SK-N-SH (cell line): ENCODE results near the gene RASGRF1. TPM values are rescaled to one million over a fixed set of nuclear protein-coding genes. Genes with fewer than 3 reads are reported as not detected.

Experiments
- CTCF ChIA-PET: fragments of 300-600, 350-600 bp; formaldehyde crosslinking; extraction: SDS; loops from one replicate; lab custom pipeline; 2021; lab: Yijun Ruan, JAX
- POLR2A ChIA-PET: fragments of 350-600 bp; sonication (Branson Sonifier 250); formaldehyde crosslinking; extraction: SDS; loops from one replicate; lab custom pipeline; 2020; ENCODE audit warnings: antibody characterized with exemption, inconsistent platforms; lab: Yijun Ruan, JAX
- DNase-seq: peaks from one replicate; pipeline ENCODE4 v3.0.0; 2012
- H2AFZ ChIP-seq: fragments of 200-600 bp; sonication (generic); 2 replicates; pipeline ENCODE4 v1.8.1; 2016; ENCODE audit warnings: antibody characterized with exemption, mild to moderate bottlenecking, low read depth
- H3F3A ChIP-seq: fragments of 200-600 bp; sonication (generic); replicated peaks from 2 replicates; pipeline ENCODE3; 2016; ENCODE audit warnings: antibody characterized with exemption, mild to moderate bottlenecking; ENCODE audit not compliant: insufficient read depth
- H3K27ac ChIP-seq, 2 experiments: fragments of 200-500 bp in 1 of 2; fragments of 200-600 bp in 1 of 2; sonication (Bioruptor generic) in 1 of 2; sonication (generic), shearing (Covaris generic) in 1 of 2; 2 replicates each; pipeline versions ENCODE4 v1.5.1 to v1.6.1; 2014 to 2016; ENCODE audit warnings: low read depth in 2 of 2, inconsistent platforms in 1 of 2, low read length in 1 of 2, mild to moderate bottlenecking in 1 of 2, mixed read lengths in 1 of 2
- H3K27me3 ChIP-seq: fragments of 200-600 bp; sonication (generic), shearing (Covaris generic); 2 replicates; pipeline ENCODE4 v1.6.1; 2016; ENCODE audit warnings: mixed run types; ENCODE audit not compliant: insufficient read depth
- H3K36me3 ChIP-seq, 2 experiments: fragments of 200-500 bp in 1 of 2; fragments of 200-600 bp in 1 of 2; sonication (Bioruptor generic) in 1 of 2; sonication (generic) in 1 of 2; replicated peaks in 1 of 2; 2 replicates each; pipeline versions ENCODE3 to v1.5.1; 2014 to 2016; ENCODE audit warnings: low read length in 1 of 2, mild to moderate bottlenecking in 1 of 2; ENCODE audit not compliant: insufficient read depth in 2 of 2, control insufficient read depth in 1 of 2
- H3K4me1 ChIP-seq, 2 experiments: fragments of 200-500 bp in 1 of 2; fragments of 200-600 bp in 1 of 2; sonication (Bioruptor generic) in 1 of 2; sonication (generic), shearing (Covaris generic) in 1 of 2; 2 replicates each; pipeline versions ENCODE4 v1.5.1 to v1.6.1; 2014 to 2016; ENCODE audit warnings: low read depth in 1 of 2, low read length in 1 of 2, mixed run types in 1 of 2; ENCODE audit not compliant: insufficient read depth in 2 of 2, control insufficient read depth in 1 of 2
- H3K4me2 ChIP-seq: fragments of 200-600 bp; sonication (generic), shearing (Covaris generic); 2 replicates; pipeline ENCODE4 v1.6.1; 2017; ENCODE audit warnings: mixed run types
- H3K4me3 ChIP-seq, 2 experiments: fragments of 200-500 bp in 1 of 2; fragments of 200-600 bp in 1 of 2; sonication (Bioruptor generic) in 1 of 2; sonication (generic), shearing (Covaris generic) in 1 of 2; 2 replicates each; pipeline versions ENCODE4 v1.5.1 to v1.8.1; 2014 to 2016; ENCODE audit warnings: low read depth in 2 of 2, inconsistent platforms in 1 of 2, low read length in 1 of 2, mild to moderate bottlenecking in 1 of 2, mixed read lengths in 1 of 2, moderate library complexity in 1 of 2
- H3K79me2 ChIP-seq: fragments of 200-600 bp; sonication (generic); 2 replicates; pipeline ENCODE4 v1.8.1; 2017; ENCODE audit warnings: mild to moderate bottlenecking; ENCODE audit not compliant: insufficient read depth
- H3K9ac ChIP-seq: fragments of 200-600 bp; sonication (generic); 2 replicates; pipeline ENCODE4 v1.6.1; 2017; ENCODE audit warnings: mixed run types
- H3K9me2 ChIP-seq: fragments of 200-600 bp; sonication (generic); 2 replicates; pipeline ENCODE4 v1.6.1; 2017; ENCODE audit warnings: mixed run types
- H3K9me3 ChIP-seq: fragments of 200-600 bp; sonication (generic); 2 replicates; pipeline ENCODE4 v1.6.1; 2017; ENCODE audit warnings: mixed run types, mild to moderate bottlenecking, moderate library complexity
- H4K20me1 ChIP-seq: fragments of 200-600 bp; sonication (generic); 2 replicates; pipeline ENCODE4 v1.6.1; 2017; ENCODE audit warnings: mild to moderate bottlenecking, mixed run types; ENCODE audit not compliant: insufficient read depth
- CHD2 ChIP-seq: fragments of 150-350 bp; IDR thresholded peaks from 2 replicates; pipeline ENCODE4 v1.6.1; 2018; ENCODE audit warnings: low read length; ENCODE audit not compliant: partially characterized antibody
- ELF1 ChIP-seq: IDR thresholded peaks from 2 replicates; pipeline ENCODE4 v1.4.0; 2012
- FOXM1 ChIP-seq: IDR thresholded peaks from 2 replicates; pipeline ENCODE4 v1.4.0; 2012; ENCODE audit warnings: low read depth, mild to moderate bottlenecking
- GABPA ChIP-seq: IDR thresholded peaks from 2 replicates; pipeline ENCODE4 v1.4.0; 2012; ENCODE audit warnings: low read depth, mild to moderate bottlenecking
- GATA2 ChIP-seq: sonication (generic); formaldehyde crosslinking; IDR thresholded peaks from 2 replicates; pipeline ENCODE4 v1.5.0; 2020; ENCODE audit warnings: mild to moderate bottlenecking, missing genetic modification reagents
- JUND ChIP-seq: IDR thresholded peaks from 2 replicates; pipeline ENCODE4 v1.4.0; 2012
- PBX3 ChIP-seq: IDR thresholded peaks from 2 replicates; pipeline ENCODE4; 2012
- POLR2AphosphoS5 ChIP-seq: IDR thresholded peaks from 2 replicates; pipeline ENCODE4 v1.6.1; 2012; ENCODE audit warnings: low read depth, low read length
- RAD21 ChIP-seq: IDR thresholded peaks from 2 replicates; pipeline ENCODE4 v1.6.1; 2012; ENCODE audit warnings: mild to moderate bottlenecking, low read length
- REST ChIP-seq: IDR thresholded peaks from 2 replicates; pipeline ENCODE4 v1.6.1; 2012; ENCODE audit warnings: mild to moderate bottlenecking, low read depth, low read length, moderate library complexity
- RFX5 ChIP-seq: IDR thresholded peaks from 2 replicates; pipeline ENCODE4 v1.6.1; 2012; ENCODE audit warnings: mild to moderate bottlenecking, improper control_type of control experiment, low read length
- RXRA ChIP-seq: IDR thresholded peaks from 2 replicates; pipeline ENCODE4 v1.4.0; 2012; ENCODE audit warnings: low read depth, mild to moderate bottlenecking, borderline replicate concordance
- SMC3 ChIP-seq: IDR thresholded peaks from 2 replicates; pipeline ENCODE4 v1.6.1; 2012; ENCODE audit warnings: low read depth, low read length, improper control_type of control experiment
- TAF1 ChIP-seq: IDR thresholded peaks from 2 replicates; pipeline ENCODE4 v1.6.1; 2012; ENCODE audit warnings: low read depth, mild to moderate bottlenecking, low read length, moderate library complexity, borderline replicate concordance
- USF1 ChIP-seq: IDR thresholded peaks from 2 replicates; pipeline ENCODE4 v1.4.0; 2012; ENCODE audit warnings: low read depth, borderline replicate concordance
- WGBS: methylation state at CpG from one replicate; pipeline ENCODE4 v1.1.6; 2017; ENCODE audit warnings: low lambda C conversion rate; 5-methylcytosine and 5-hydroxymethylcytosine counted together
- polyA plus RNA-seq, 3 experiments: library from polyadenylated mRNA; depleted of rRNA; stranded (reverse); fragments of >200 nt; gene quantifications; 2 replicates each; pipeline ENCODE4 v1.2.3, GENCODE V29; 2012
- TF ChIP-seq, protein P1 (sequence below): fragments of 150-350 bp; IDR thresholded peaks from 2 replicates; pipeline ENCODE4 v1.6.1; 2016; ENCODE audit warnings: mild to moderate bottlenecking, low read depth, low read length
- TF ChIP-seq, protein P2 (sequence below): IDR thresholded peaks from 2 replicates; pipeline ENCODE4 v1.4.0; 2012; ENCODE audit warnings: low read depth, borderline replicate concordance
- TF ChIP-seq, protein P3 (sequence below): IDR thresholded peaks from 2 replicates; pipeline ENCODE4 v1.4.0; 2012; ENCODE audit warnings: low read depth
- TF ChIP-seq, protein P4 (sequence below): fragments of 200-600 bp; sonication (generic); IDR thresholded peaks from 2 replicates; pipeline ENCODE4 v1.6.1; 2017; ENCODE audit warnings: antibody characterized with exemption, mild to moderate bottlenecking, moderate library complexity

The RASGRF1 gene
- polyA plus RNA-seq, 1 of the 3 experiments (the other 2 are of a cell fraction) = 0.10 TPM

- Histone ChIP-seq H2AFZ (no peak overlapping the region), H3K27me3 (peaks cover 11% of the 10 kb centered on the region), H3F3A (no peaks in the 10 kb centered on the region), H3K79me2 (no peaks in the 10 kb centered on the region), H3K4me2 (no peak overlapping the region), H3K36me3 (no peaks in the 10 kb centered on the region), H3K9ac (no peak overlapping the region), H3K4me1 (peaks cover 8 to 13% of the 10 kb centered on the region in 2 experiments; a peak in 2 of 4 replicates), H4K20me1 (no peaks in the 10 kb centered on the region), H3K27ac (no peak overlapping the region), H3K9me3 (no peaks in the 10 kb centered on the region), H3K9me2 (no peaks in the 10 kb centered on the region), H3K4me3 (no peak overlapping the region)
- DNase-seq = no peak
- ChIA-PET CTCF (interaction anchor here (3.2 kb wide), 1 partner anchor 20 kb away, joined by 12 read pairs; no protein-coding TSS in a partner anchor), POLR2A (no interaction called here)
- TF ChIP-seq CHD2 (no peak), POLR2AphosphoS5 (no peak), SMC3 (no peak), RXRA (no peak), FOXM1 (no peak), GABPA (no peak), RFX5 (no peak), PBX3 (no peak), USF1 (no peak), TAF1 (no peak), JUND (no peak), REST (no peak), RAD21 (no peak), GATA2 (CRISPR knock-in tag) (no peak), ELF1 (no peak)
- TF ChIP-seq, protein P1, sequence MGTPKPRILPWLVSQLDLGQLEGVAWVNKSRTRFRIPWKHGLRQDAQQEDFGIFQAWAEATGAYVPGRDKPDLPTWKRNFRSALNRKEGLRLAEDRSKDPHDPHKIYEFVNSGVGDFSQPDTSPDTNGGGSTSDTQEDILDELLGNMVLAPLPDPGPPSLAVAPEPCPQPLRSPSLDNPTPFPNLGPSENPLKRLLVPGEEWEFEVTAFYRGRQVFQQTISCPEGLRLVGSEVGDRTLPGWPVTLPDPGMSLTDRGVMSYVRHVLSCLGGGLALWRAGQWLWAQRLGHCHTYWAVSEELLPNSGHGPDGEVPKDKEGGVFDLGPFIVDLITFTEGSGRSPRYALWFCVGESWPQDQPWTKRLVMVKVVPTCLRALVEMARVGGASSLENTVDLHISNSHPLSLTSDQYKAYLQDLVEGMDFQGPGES = no peak
- TF ChIP-seq, protein P2, sequence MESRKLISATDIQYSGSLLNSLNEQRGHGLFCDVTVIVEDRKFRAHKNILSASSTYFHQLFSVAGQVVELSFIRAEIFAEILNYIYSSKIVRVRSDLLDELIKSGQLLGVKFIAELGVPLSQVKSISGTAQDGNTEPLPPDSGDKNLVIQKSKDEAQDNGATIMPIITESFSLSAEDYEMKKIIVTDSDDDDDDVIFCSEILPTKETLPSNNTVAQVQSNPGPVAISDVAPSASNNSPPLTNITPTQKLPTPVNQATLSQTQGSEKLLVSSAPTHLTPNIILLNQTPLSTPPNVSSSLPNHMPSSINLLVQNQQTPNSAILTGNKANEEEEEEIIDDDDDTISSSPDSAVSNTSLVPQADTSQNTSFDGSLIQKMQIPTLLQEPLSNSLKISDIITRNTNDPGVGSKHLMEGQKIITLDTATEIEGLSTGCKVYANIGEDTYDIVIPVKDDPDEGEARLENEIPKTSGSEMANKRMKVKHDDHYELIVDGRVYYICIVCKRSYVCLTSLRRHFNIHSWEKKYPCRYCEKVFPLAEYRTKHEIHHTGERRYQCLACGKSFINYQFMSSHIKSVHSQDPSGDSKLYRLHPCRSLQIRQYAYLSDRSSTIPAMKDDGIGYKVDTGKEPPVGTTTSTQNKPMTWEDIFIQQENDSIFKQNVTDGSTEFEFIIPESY = no peak
- TF ChIP-seq, protein P3, sequence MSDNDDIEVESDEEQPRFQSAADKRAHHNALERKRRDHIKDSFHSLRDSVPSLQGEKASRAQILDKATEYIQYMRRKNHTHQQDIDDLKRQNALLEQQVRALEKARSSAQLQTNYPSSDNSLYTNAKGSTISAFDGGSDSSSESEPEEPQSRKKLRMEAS = no peak
- TF ChIP-seq, protein P4, sequence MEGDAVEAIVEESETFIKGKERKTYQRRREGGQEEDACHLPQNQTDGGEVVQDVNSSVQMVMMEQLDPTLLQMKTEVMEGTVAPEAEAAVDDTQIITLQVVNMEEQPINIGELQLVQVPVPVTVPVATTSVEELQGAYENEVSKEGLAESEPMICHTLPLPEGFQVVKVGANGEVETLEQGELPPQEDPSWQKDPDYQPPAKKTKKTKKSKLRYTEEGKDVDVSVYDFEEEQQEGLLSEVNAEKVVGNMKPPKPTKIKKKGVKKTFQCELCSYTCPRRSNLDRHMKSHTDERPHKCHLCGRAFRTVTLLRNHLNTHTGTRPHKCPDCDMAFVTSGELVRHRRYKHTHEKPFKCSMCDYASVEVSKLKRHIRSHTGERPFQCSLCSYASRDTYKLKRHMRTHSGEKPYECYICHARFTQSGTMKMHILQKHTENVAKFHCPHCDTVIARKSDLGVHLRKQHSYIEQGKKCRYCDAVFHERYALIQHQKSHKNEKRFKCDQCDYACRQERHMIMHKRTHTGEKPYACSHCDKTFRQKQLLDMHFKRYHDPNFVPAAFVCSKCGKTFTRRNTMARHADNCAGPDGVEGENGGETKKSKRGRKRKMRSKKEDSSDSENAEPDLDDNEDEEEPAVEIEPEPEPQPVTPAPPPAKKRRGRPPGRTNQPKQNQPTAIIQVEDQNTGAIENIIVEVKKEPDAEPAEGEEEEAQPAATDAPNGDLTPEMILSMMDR = no peak
- WGBS = 81% methylated on average over 10 of the region's 10 CpGs
Measured at GRCh38 chr15:79008659-79009058, 81.9 kb downstream of the RASGRF1 start.
